HG02759 (cell line): ENCODE results near the gene IGSF21.
"Not testable (repeated sequence)": the region's sequence is repeated elsewhere in the genome, so short reads cannot be mapped to it uniquely, and the experiment has no call there.

Experiments used
- ATAC-seq: cut with Tn5 transposase; IDR thresholded peaks from one replicate; pipeline ENCODE4 v1.9.1; 2021; ENCODE audit warnings: mild to moderate bottlenecking, moderate library complexity; ENCODE audit not compliant: unreplicated experiment

IGSF21 gene

GRCh38 chr1:18350747-18351146, 243.1 kb downstream of the IGSF21 start:
- ATAC-seq, result no peak

- ATAC-seq, result no peak
Observed at GRCh38 chr1:18351735-18352134, 244.1 kb downstream of the IGSF21 start.

DNA sequence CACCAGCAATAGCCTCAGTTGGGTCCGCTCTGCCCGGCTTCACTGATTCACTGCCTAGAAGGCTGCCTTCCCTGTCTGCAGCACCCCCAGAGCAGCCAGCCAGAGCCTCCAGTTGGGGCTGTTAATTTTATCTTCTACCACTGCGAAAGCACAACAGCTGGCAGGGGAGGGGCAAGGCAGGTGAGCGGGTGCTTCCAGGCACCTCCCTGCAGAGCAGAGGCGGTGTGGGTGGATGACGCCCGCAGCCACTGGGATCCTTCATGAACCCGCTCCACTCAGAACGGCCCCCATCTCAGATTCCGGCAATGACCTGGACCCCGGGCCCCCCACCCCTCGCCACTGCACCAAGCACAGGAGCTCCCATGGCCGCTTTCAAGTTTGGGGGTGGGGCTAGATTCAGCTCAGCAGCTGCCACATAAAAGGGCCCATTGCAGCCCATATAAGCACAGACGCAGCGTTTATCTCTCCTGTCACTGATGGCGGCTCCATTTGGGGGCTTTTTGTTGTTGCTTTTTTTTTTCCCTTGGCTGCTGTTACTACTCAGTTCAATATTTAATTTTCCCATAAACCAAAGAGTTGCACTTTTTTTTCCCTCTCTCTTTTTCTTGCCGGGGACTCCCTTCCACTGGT, 245.2 kb downstream of the IGSF21 start:
- ATAC-seq, result no peak

DNA sequence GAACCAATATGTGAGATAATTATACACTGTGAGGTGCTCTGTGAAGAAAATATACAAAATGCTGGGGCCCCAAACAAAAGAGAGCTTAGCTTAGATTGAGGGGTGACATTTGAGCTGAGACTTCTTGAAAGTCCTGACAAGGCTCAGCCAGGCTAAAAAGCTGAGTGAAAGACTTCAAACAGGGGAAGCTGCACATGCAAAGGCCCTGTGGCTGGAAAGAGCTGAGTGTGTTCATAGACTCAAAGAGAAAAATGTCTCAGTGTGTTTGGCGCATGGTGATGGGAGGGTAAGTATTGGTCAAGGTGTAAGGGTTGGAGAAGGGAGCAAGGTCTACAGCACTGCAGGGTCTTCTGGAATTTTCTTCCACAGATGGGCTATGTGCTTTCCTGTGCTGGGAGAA, 245.9 kb downstream of the IGSF21 start:
- ATAC-seq, result no peak

DNA sequence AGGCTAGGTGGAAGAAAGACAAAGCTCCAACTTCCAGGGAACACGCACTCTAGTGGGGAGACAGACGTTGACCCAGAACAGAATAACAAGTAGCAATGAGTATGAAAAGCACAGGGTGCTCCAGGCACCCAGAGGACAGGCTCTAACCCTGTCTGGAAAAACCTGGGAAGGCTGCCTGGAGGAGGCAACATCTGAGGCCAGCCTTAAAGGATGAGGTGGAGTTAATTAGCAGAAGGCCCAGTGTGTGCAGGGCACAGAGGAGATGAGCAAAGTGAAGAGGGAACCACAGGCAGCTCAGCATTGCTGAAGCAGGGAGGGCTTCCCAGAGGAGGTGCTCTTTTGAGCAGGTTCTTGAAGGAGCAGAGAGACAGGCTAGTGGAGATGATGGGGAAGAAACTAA, 246.4 kb downstream of the IGSF21 start:
- no peak for ATAC-seq

- no peak for ATAC-seq
Observed at GRCh38 chr1:18354612-18355011, 247.0 kb downstream of the IGSF21 start.

DNA sequence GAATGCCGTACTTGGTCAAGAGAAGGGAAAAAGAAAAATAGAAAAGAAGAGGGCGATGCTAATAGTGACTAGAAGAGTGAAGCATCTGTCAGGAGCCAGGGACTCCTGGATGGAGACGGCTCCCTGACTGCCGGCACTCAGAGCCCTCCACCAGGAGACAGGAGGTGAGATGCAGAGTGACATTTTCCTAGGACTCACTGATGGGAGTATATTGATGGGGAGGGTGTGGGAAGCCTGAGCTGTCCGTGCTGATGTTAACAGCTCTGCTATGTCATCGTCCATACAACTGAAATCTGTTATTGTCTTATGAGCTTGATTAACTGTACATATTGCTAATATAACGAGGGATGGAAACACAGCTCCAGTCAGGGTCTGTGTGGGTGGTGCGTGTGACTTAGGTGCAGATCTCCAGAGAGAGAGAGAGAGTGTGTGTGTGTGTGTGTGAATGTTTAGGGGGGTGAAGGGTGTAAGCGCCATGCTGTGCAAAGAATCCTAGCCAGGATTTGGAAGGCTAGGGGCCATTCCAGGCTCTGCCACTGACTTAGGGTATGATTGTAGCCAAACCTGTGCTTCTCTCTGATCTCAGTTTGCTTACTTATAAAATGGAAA, 250.1 kb downstream of the IGSF21 start:
- no peak for ATAC-seq

GRCh38 chr1:18358600-18358999, 251.0 kb downstream of the IGSF21 start:
- no peak for ATAC-seq

- ATAC-seq, result no peak
Observed at GRCh38 chr1:18360251-18360650, 252.7 kb downstream of the IGSF21 start.

DNA sequence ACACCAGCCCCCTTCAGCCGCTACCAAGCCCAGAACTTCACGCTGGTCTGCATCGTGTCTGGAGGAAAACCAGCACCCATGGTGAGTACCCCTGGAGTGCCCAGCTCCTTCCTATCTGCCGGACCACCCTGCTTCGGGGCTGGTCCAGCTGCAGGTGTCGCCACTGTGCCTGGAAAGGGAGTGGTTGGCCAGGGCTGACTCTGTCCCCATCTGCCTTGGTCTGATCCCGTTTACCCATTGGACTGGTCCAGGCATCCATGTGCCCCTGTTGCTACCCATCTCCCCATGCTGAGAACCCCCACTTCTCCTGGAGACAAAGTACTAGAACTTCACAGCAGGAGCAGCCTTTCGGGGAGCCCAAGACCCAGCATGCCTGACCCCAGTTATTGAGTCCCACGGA, 254.6 kb downstream of the IGSF21 start:
- ATAC-seq, result no peak

- ATAC-seq, result no peak
Observed at GRCh38 chr1:18363436-18363835, 255.8 kb downstream of the IGSF21 start.

DNA sequence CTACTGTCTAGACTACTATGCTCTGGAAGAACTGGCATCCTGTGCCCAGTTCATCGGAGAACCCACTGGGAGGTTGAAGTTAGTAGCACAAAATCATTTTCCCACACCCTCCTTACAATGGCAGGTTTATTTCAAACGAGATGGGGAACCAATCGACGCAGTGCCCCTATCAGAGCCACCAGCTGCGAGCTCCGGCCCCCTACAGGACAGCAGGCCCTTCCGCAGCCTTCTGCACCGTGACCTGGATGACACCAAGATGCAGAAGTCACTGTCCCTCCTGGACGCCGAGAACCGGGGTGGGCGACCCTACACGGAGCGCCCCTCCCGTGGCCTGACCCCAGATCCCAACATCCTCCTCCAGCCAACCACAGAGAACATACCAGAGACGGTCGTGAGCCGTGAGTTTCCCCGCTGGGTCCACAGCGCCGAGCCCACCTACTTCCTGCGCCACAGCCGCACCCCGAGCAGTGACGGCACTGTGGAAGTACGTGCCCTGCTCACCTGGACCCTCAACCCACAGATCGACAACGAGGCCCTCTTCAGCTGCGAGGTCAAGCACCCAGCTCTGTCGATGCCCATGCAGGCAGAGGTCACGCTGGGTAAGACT, 257.6 kb downstream of the IGSF21 start:
- no peak for ATAC-seq

DNA sequence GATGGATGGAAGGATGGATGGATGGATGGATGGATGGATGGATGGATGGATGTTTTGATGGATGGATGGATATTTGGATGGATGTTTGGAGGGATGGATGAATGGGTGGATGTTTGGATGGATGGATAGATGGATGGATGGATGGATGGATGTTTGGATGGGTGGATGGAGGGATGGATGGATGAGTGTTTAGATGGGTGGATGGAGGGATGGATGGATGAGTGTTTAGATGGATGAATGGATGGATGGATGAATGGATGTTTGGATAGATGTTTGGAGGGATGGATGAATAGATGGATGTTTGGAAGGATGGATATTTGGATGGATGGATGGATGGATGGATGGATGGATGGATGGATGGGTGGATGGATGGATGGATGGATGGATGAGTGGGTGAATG, 264.9 kb downstream of the IGSF21 start:
- not testable (repeated sequence) for ATAC-seq

- ATAC-seq, result no peak
Observed at GRCh38 chr1:18373151-18373550, 265.6 kb downstream of the IGSF21 start.

DNA sequence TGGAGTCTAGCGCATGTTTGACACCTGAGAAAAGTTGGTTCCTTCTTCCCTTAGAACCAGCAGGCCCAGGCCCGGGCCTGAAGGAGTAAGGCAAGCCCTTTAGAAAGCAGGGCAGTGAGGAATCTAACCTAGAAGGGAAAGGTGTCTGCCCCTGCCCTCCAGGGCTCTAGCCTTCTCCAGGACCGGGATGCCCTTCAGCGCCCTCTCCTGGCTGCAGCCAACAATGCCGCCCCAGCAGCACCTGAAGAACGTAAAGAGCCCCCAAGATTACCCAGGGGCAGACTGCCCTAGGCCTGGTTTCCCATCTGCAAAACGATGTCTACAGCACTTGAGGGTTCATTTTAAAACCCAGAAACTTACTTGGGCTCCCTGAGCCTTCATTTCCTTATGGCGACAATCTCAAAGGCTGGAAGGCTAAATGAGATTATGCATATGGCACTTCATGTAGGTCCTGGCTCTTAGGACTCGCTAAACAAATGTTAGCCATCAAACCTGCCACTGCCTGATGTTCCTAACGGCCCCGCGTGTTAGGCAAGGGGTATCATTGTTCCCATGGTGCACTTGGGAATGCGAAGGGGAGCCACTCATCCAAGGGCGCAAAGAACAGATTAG, 266.4 kb downstream of the IGSF21 start:
- ATAC-seq, result no peak

DNA sequence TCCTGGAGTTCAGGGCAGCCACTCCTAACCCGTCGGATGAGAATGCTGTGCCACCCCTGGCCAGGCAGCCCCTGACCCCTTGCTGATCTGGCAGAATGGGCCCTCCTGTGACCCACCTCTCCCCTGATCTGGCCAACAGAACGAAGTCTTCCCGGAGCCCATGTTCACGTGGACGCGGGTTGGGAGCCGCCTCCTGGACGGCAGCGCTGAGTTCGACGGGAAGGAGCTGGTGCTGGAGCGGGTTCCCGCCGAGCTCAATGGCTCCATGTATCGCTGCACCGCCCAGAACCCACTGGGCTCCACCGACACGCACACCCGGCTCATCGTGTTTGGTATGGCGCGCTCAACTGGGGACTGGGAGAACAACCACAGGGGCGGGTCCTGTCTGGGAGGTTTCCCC, 269.1 kb downstream of the IGSF21 start:
- no peak for ATAC-seq

GRCh38 chr1:18380288-18380687, 272.7 kb downstream of the IGSF21 start:
- ATAC-seq, result no peak

DNA sequence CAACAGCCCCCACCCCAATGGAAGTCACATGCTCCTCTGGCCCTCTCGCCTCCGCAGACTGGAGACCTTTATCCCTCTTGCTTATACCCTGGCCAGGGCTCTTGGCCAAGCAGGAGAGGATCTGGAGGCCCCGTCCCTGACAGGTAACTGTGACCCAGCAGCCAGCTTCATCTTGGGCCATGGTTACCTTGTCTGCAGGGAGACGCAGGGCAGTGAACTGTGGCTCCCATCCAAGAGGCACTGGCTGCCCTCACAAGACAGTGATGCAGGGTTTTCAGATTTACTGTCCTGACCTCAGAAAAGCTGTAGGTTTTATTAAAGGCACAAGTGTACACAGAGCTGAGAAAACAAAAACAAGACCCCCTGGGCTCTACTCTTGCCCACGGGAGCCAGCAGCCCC, 276.5 kb downstream of the IGSF21 start:
- ATAC-seq, result no peak

GRCh38 chr1:18384471-18384870, 276.9 kb downstream of the IGSF21 start:
- ATAC-seq, result no peak

DNA sequence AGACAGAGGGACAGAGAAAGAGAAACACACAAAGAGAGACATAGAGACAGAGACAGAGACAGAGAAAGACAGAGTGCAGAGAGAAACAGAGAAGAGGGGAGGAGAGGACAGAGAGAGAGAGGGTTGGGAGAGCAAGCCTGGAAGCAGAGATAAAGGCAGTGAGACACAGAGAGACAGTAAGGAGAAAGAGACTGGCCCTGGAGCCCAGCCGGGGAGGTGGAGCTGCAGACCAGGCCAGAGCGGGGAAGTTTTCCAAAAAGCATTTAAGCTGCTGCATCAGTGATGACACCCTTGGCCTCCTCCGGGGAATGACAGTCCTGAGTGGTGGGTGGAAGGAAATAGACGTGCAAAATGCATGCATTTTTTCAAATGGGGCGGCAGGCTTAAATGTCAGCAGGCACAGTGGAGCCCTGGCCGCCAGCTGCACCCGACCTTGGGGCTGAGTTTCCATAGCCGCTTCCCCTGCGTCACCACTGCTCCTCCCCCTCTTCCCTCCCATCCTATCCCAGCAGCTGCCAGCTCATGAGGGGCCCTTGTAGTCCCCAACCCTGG, 277.7 kb downstream of the IGSF21 start:
- no peak for ATAC-seq

GRCh38 chr1:18386591-18386990, 279.0 kb downstream of the IGSF21 start:
- no peak for ATAC-seq

DNA sequence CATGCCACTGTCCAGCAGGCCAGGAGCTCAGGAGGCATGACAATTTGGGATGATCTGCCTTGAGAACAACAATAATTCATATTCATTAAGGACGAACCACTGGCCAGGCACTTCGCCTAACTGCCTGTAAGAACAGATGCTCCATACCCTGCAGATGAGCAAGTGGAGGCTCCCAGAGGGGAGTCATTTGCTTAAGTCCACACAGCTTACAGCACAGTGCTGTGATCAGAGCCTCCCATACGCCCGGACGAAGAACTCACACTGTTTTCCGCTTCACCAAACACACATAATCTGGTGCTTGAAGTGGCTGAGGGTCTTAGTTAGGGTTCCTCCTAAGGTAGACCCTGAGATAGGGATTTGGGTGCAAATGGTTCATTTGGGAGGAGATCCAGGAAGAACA, 279.7 kb downstream of the IGSF21 start:
- ATAC-seq, result no peak
